NCI-H187 treated with DMSO at 0.1 percent for 48 hours (cell line): ENCODE measurements around the gene SMAD3.

Experiments
- DNase-seq: peaks from one replicate; lab custom pipeline; 2025; lab: John Stamatoyannopoulos, UW

Gene SMAD3

DNA sequence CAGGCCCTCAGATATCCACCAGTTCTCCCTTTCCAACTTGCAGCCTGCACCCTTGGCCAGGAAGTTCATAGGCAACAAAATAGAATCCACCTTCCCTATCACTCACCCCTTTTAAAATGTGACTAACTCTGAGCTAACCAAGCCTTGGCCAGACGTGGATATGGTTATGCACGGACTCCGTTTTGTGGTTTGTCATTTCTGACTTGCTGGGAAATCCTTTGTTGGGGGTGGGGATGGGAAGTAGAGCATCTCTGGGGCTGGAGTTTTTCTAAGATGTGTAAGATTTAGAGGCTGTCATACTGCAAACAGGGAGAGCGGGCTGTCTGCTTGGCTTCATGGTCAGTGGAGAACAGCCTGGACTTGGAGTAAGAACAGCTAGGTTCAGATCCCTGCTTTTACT lies 62.6 kb downstream of the SMAD3 start:
- no peak for DNase-seq

DNA sequence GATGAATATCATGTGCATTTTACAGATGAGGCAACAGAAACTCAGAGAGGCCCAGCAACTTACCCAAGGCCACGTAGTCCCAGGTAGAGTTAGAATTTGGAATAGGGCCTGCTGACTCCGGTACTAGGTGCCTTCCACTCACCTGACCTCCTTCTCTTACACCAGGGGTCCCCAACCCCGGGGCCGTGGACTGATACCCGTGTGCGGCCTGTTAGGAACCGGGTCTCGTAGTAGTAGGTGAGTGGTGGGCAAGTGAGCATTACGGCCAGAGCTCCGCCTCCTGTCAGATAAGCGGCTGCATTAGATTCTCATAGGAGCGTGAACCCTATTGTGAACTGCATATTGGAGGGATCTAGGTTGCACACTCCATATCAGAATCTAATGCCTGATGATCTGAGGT lies 64.8 kb downstream of the SMAD3 start:
- DNase-seq: no peak

DNA sequence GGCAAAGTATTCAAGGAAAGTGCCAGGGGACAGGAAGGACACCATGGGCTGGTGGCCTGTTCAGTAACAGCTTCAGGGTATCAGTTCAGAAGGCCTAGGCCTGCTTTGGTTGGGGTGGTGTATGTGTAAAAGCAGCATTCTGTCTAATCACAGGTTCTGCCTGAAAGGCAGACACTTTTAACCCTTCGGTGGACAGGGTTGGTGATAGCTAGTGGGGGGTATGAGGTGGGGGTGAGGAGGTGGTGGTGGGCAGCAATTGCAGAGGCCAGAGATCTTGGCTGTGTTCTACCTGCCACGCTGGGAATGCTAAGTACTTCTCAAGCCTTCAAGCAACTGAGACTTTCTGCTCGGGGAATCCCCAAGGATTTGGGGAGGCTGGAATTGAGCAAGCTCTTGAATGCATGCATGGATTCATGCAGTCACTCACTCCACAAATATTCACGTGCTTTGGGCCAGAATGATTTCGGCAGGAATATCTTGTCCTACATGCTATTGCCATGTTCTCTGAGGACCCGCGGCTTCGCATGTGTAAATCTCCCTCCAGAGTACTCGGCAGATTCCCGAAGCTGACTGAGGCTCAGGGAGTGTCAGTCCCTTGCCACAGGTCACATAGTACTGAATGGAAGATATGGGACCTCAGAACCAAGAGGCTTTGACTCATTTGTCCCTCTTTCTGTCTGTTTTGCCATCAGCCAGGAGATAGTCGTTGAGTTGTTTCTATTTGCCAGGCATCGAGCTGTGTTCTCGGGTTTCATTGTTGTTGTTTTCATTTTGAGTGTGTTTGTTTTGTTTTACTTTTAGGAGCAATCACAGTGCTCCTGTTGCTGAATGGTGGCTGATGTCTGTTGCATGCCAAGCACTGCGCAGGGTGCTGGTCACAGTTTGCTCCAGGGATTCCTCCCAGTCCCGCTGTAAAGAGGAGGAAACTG lies 65.5 kb downstream of the SMAD3 start:
- DNase-seq: no peak

DNA sequence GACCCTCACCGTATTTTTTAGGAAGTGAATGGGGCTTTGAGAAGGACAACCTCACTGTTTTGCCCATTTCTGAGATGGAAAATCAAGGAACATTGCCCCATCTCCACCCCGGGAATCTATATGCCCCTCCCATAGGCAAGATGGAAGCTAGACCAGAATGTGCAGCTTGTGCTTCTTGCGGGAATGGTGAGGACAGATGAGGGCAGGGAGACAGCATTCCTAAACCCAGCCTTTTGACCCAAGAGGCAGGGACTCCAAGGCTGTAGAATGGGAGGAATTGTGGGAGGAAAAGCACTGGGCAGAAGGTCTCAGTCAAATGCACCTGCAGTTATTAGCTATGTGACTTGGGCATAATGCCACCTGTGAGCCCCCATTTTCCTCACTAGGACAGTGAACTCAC lies 66.9 kb downstream of the SMAD3 start:
- DNase-seq: no peak

DNA sequence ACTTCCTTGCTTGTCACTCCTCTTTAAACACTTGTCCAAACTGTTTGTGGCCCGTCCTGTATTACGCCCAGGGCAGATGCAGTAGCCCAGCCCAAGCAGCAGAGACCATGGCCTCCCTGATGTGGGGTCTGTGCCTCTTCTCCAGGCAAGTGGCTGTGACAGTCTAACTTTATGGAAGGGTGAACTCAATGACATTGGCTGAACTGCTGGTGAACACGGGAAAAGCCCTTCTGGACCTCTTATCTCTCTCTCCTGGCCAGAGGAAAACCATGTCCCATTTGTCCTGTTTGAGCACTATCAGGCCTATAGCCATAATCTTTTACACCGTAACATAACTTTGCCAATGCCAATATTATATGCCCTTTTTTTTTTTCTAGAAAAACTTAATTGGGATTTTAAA lies 67.6 kb downstream of the SMAD3 start:
- no peak for DNase-seq

DNA sequence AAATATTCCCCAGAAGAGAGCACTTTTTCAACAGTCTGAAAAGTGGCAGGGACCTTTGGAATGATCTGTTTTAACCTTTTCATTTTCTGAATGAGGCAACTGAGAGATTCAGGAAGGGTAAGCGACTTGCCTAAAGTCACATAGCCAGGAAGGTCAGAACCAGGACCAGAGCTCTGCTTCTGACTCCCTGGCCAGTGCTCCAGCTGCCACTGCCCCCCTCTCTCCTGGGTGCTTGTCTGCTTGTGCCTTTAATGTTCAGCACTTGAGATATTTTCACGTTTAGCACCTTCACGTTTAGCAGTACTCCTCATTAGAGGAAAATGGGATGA lies 68.3 kb downstream of the SMAD3 start:
- no peak for DNase-seq

DNA sequence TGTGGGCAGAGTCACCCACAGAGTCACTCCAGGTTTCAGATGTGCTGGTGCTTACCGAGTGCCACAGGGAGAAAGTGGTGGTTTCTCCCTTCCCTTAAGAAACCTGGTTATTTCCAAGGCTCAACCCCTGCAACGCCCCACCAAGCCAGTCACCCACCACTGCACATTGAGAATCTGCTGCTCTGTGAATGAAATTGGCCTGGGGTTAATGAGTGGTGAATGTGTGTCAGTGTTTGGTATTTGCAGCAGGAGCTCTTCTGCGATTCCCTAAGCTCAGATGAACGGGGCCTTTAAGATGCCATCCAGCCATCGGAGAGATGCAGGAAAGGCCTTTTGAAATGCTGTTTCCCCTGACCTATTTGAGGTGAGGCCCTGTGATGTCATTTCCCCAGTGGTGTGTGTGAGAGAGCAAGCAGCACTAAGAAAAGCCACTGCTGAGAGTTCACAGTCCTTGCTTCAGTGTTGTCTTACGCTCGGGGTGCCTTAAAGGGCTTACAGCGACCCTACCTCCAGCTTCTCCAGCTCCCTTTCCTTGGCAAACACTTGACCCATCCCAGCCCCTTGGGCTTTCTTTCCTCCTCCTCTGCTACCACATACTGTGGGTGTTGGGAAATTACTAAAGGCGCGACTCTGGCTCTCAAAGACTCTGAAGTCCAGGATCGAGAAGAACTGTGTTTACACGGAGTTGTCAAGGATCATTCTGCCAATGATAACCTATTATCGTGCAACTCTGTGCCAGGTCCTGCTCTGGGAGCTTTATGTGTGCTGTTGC lies 68.9 kb downstream of the SMAD3 start:
- DNase-seq: no peak

DNA sequence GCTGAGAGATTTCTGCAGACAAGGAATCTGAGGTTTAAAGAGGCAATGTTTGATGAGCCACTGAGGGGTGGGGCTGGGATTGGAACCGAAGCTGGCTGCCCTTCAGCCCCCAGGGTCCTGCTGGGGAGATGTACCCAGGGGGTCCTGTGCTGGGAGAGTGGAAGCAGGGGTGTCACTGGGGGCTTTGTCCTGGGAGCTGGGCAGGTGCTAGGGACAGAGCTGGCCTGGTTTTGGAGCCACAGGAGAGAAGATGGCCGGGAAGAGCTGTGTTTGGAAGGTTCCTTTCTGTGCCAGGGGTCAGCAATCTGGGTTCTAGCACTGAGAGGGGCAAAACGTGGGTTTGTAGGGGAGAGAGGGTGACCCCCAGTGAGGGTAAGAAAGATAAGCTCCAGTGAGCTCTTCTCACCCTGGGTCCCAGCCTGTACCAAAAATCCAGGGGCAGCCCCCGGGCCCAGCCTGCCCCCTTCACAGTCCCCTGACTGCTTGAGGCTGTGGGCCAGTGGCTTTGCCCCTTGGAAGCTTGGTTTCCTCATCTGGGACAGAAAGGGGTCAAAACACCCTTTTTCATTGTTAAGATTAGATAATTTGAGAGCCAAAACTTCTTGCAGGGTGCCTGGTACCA lies 69.6 kb downstream of the SMAD3 start:
- DNase-seq: no peak

DNA sequence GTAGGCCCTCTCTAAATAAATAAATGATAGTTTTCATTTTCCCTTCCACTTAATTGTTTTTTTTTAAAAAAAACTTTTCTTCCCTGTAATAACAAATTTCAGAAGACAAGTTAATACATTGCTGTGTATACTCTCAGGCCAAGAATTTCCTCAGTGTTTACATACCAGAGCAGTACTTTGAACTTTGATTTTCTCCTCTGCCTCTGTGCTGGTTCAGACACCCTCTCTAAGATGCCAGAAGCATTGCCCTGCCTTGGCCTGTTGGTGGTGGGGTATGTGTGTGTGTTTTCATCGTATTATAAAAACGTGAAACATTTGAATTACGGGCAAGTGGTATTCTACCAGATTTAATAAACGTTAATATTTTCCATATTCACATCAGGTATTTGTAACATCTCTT lies 70.1 kb downstream of the SMAD3 start:
- DNase-seq: no peak

DNA sequence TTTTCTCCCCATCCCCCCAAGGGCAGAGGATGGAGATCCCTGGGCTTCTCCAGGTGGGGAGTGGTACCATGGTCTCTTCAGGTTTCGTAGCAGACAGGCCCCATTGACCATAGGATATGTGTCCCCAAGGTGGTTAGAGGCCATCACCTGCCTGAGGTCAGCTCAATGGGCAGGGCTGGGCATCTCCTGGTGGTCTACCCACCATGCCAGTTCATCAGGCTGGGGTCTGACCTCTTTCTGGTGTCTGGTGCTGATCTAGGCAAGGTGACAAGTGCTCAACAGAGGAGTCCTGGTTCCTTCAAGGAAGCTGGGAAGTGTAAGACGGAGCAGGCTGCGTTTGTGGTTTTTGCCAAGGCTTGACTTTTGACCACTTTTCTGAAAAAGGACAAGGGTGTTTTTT lies 71.4 kb downstream of the SMAD3 start:
- DNase-seq: no peak

DNA sequence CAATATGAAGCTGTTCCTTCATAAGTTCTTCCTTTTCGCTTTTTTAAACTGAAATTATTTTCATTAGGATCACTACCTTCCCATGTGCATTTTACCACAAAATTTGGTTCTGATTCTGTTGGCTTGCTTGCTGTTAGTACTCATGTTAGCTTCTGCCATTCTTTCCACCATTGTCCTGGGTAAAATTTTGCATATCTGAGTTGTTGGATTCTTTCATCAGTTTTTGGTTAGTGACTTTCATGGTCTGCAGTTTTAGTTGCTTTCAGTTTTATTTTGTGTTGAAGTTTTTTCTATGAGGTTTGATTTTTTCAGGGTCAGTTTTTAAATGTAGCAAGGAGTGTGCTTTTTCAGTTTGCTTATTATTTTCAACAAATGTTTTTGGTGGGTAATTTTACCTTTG lies 71.9 kb downstream of the SMAD3 start:
- no peak for DNase-seq

DNA sequence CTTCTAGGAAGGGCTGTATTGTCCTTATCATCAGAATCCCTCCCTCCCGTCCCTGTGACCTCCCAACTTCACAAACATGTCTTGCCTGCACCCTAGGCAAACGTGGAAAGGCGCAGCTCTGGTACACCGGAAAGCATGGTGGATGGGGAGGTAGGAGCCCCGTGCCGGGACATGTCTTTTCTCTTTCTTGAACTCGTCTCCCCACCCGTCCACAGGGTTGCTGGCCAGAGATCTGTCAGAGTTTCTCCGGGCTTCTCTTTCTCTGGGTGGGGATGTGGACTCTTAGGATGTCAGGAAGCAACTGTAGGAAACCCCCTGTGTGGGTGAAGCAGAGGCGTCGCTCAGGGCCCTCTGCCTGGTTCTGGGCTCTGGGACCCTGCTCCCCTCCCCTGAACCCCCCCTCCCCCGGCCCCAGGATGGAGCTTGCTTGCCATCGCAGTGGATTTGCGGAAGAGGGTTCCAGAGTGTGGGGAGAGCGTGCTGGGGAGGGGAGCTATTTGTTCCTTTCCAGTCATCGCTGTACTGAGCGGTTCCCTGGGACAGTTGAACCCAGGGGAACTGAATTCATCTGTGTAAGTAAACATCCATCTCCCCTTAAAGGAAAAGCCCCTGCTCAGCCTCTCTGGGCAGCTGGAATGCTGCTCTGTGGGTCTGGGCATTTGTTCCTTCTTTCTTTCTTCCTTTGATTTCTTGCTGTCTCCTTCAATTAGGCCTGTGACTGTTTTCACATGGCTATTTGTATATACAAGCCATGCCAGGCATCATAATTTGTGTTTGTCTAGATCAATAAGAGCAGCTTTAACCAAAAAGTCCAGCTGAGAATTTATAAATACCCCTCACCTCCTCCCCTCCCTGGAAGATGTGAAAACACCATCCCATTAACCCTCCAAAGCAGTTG lies 72.8 kb downstream of the SMAD3 start:
- DNase-seq: no peak

DNA sequence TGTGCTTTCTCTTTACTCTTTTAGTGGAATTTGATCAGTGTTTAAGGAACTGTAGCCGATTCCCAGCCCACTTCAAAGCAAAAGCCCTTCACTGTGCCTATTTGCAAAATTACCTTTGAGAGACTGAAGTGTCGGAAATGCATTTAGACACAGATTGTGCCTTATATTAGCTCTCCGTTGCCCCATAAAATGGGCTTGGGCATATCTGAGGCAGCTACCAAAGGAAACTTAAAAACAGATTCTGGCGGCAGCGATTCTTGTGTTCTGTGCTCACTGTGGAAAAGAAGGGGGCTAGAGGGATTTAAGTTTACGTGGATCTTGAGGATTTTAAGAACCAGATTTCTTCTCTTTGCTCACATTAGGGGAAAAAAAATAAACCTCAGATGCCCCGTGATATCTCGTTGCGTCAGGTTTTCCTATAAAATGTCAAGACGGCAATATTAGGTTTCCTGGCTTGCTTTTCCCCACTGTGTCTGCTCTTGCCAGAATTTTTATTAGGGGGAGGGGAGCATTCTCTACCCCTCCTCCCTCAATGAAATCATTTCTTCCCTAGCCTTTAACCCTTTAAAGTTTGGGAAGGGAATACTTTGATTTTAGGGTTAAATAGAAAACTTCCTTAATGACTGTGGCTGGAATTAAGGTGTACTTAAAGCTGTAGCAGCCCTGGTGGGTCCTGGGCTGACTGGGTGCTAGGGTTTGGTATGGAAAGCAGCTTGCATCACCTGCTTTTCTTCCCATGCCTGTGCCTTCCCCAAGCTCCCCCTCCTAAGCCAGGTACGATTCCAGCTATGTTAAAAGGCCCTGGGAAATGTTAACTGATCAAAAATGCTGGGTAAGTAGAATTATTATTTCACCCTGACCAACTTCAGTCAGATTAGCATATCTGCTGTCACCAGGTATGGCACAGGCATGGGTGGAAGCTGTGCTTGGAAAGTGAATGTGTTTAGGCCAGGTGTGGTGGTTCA lies 73.8 kb downstream of the SMAD3 start:
- no peak for DNase-seq

DNA sequence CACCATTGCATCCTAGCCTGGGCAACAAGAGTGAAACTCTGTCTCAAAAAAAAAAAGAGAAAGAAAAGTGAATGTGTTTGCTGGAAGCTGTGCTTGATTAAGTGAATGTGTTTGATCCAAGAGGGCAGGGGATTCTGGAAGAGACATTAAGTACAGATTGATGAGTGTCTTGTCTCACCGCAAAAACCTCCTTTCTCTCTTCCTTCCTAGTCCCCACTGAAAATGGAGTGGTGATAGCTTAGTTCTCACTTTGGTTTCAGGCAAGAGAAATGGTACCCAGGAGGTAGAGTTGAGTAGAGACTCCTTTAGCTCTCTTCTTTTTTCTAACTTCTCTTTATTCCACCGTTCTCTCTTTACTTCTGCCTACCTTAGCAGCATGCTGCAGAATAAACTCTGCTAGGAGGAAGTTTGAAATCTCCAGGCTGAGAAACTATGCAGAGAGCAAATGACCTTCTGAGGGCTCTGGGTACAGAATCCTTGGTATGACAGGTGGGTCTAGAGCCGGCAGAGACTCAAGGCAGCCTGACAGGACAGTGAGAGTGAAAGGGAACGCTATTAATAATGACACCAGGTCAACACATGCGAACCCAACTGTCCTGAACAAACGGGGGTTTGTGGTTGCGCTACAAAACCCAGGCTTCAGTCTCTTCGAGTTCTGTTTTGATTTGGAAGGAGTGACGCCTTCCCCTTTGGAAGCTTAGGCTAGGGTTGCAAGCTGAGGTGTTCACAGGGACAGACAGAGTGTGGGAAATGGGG lies 74.9 kb downstream of the SMAD3 start:
- no peak for DNase-seq

DNA sequence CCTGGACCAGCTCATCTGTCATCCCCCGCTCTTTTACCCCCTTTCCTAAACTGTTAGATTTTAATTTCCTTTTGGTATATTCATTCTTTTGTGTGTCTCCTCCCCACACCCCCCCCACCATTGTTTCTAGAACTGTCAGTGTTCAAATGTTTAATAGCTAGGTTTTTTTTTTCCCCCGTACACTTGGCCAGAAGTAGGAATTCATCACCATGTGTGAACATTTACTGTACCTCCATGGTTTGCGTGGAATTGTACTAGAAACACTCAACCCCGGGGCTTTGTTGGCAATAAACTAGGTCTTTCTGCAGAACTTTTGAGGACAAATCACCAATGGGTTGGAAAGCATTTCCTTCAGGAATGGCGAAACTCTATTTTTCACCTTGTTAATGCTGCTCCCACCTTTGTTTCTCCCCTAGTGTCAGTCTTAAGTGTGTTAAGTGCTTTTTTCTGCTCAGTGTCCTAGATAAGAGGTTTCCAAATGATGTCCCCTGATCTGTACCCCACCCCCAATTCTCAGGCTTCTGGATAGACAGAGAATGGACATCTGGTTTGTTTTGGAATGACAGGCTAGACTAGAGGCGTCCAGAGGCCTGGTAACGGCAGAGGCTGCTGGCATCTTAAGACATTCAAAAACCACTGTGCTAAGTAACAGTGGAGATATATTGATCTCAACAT lies 76.8 kb downstream of the SMAD3 start:
- no peak for DNase-seq

DNA sequence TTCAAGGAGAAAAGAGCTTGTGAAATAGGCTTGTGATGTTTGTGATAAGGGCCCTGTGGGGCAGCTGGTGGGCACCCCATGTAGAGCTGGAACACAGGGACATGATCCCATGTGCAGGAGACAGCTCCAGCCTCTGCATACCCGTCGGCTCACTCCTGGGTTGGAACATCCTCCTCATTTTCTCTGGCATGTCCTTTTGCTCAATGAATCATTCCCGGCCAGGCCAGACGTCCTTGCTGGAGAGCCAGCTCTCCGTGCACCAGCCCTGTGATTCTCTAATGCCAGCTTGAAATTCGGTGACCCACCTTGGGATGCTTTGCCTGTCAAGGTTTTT lies 77.3 kb downstream of the SMAD3 start:
- no peak for DNase-seq

DNA sequence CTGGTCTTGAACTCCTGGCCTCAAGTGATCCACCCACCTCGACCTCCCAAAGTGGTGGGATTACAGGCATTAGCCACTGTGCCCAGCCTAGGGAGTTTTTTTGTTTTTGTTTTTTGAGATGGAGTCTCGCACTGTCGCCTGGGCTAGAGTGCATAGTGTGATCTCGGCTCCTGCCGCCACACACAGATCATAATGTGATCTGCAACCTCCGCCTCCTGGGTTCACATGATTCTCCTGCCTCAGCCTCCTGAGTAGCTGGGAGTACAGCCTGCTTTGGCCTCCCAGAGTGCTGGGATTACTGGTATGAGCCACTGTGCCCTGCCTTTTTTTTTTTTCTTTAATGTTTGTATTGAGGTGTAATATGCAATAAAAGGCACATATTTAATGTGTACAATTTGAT lies 78.2 kb downstream of the SMAD3 start:
- no peak for DNase-seq

DNA sequence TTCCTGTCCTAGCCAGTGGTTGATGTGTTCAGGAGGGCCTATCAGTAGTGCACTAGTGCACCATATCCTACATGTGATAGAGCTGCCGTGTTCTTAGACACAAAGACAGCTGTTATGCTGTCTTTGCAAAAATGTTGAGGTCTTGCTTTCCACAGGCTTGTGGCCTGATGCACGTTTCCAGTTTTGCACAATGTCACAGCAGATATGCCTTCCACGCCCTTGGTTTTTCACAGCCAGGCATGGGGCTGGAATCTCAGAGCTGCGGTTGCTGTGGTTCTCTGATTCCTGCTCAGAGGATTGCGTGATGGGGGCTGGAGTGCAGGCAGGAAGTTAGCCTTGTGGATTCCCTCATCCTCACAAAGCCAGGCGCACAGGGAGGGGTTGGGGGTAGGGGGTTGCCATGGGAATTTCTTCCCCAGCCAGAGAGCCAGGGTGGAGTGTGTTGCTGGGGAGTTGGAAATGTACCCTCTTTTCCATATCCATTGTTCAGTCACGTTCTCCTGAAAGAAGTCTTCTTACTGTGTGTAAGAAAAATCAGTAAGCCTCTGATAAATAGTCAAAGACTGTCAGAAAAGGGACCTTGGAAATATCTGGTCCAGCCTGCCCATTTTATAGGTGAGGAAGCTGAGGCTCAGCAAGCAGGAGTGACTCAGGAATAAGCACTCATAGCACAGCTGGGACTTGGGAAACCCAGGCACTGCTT lies 79.4 kb downstream of the SMAD3 start:
- no peak for DNase-seq

DNA sequence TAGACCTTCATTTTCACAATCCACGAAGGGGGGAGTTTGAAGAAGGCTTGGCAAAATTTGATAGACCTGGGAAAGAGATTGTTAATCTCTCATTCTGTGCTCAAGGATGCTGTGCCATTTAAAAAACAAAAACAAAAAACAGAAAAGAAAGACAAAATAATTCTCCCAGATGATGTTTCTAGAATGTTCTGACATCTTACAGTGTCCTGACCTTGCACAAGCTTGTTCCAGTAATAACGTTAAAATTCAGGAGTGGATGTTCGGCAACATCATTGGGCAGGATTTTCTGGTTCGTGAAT lies 79.9 kb downstream of the SMAD3 start:
- DNase-seq: no peak
